ENCODE measurements around the gene VEPH1. TPM values are rescaled to one million over a fixed set of nuclear protein-coding genes. Genes with fewer than 3 reads are reported as not detected.

VEPH1 gene
- total RNA-seq, 1 experiment from 2014 or later = 3.3 TPM

- no peaks in the 10 kb centered on the region for H3K27me3 ChIP-seq (ENCODE audit: control insufficient read depth, insufficient read depth, low read length)
- no peak for DNase-seq
- H3K36me3 ChIP-seq (replicated peaks; ENCODE audit: control insufficient read depth, insufficient read depth, low read length) = no peaks in the 10 kb centered on the region
- H3K4me3 ChIP-seq (ENCODE audit: insufficient read depth, low read depth, low read length) = no peak overlapping the region
These were observed 5.2 kb upstream of the VEPH1 start for GRCh38 chr3:157508461-157508860.

- Histone ChIP-seq H3K36me3 (replicated peaks; ENCODE audit: control insufficient read depth, insufficient read depth, low read length) (no peaks in the 10 kb centered on the region), H3K4me3 (ENCODE audit: insufficient read depth, low read depth, low read length) (no peak overlapping the region), H3K27me3 (ENCODE audit: control insufficient read depth, insufficient read depth, low read length) (no peaks in the 10 kb centered on the region)
- DNase-seq = peak; percentile 28
These were observed 1.4 kb downstream of the VEPH1 start for GRCh38 chr3:157501863-157502262.

GRCh38 chr3:157500232-157500631 is 3.0 kb downstream of the VEPH1 start:
- Histone ChIP-seq H3K36me3 (replicated peaks; ENCODE audit: control insufficient read depth, insufficient read depth, low read length) (no peaks in the 10 kb centered on the region), H3K4me3 (ENCODE audit: insufficient read depth, low read depth, low read length) (no peak overlapping the region), H3K27me3 (ENCODE audit: control insufficient read depth, insufficient read depth, low read length) (no peaks in the 10 kb centered on the region)
- no peak for DNase-seq

- no peaks in the 10 kb centered on the region for H3K36me3 ChIP-seq (replicated peaks; ENCODE audit: control insufficient read depth, insufficient read depth, low read length)
- peak overlapping the region; percentile 35 for H3K4me3 ChIP-seq (ENCODE audit: insufficient read depth, low read depth, low read length)
- DNase-seq = peak; percentile 46
- no peaks in the 10 kb centered on the region for H3K27me3 ChIP-seq (ENCODE audit: control insufficient read depth, insufficient read depth, low read length)
These were observed 3.8 kb downstream of the VEPH1 start for GRCh38 chr3:157499342-157499963.

GRCh38 chr3:157498371-157498770 is 4.8 kb downstream of the VEPH1 start:
- DNase-seq = no peak
- Histone ChIP-seq H3K4me3 (ENCODE audit: insufficient read depth, low read depth, low read length) (no peak overlapping the region), H3K27me3 (ENCODE audit: control insufficient read depth, insufficient read depth, low read length) (no peaks in the 10 kb centered on the region), H3K36me3 (replicated peaks; ENCODE audit: control insufficient read depth, insufficient read depth, low read length) (no peaks in the 10 kb centered on the region)

GRCh38 chr3:157495846-157496245 is 7.4 kb downstream of the VEPH1 start:
- no peak overlapping the region for H3K4me3 ChIP-seq (ENCODE audit: insufficient read depth, low read depth, low read length)
- DNase-seq = no peak

GRCh38 chr3:157494581-157495281 is 8.5 kb downstream of the VEPH1 start:
- DNase-seq = no peak
- Histone ChIP-seq H3K4me3 (ENCODE audit: insufficient read depth, low read depth, low read length) (no peak overlapping the region), H3K36me3 (replicated peaks; ENCODE audit: control insufficient read depth, insufficient read depth, low read length) (no peaks in the 10 kb centered on the region), H3K27me3 (ENCODE audit: control insufficient read depth, insufficient read depth, low read length) (no peaks in the 10 kb centered on the region)

More at GRCh38 chr3:157495846-157496245, 7.4 kb downstream of the VEPH1 start:
- Histone ChIP-seq H3K36me3 (replicated peaks; ENCODE audit: control insufficient read depth, insufficient read depth, low read length) (no peaks in the 10 kb centered on the region), H3K27me3 (ENCODE audit: control insufficient read depth, insufficient read depth, low read length) (no peaks in the 10 kb centered on the region)

GRCh38 chr3:157493627-157494550 is 9.3 kb downstream of the VEPH1 start:
- Histone ChIP-seq H3K36me3 (replicated peaks; ENCODE audit: control insufficient read depth, insufficient read depth, low read length) (no peaks in the 10 kb centered on the region), H3K27me3 (ENCODE audit: control insufficient read depth, insufficient read depth, low read length) (no peaks in the 10 kb centered on the region)

GRCh38 chr3:157491136-157491535 is 12.1 kb downstream of the VEPH1 start:
- Histone ChIP-seq H3K36me3 (replicated peaks; ENCODE audit: control insufficient read depth, insufficient read depth, low read length) (no peaks in the 10 kb centered on the region), H3K4me3 (ENCODE audit: insufficient read depth, low read depth, low read length) (no peak overlapping the region), H3K27me3 (ENCODE audit: control insufficient read depth, insufficient read depth, low read length) (no peaks in the 10 kb centered on the region)
- no peak for DNase-seq

More at GRCh38 chr3:157493627-157494550, 9.3 kb downstream of the VEPH1 start:
- H3K4me3 ChIP-seq (ENCODE audit: insufficient read depth, low read depth, low read length) = no peak overlapping the region
- no peak for DNase-seq

GRCh38 chr3:157488144-157488543 is 15.1 kb downstream of the VEPH1 start:
- H3K36me3 ChIP-seq (replicated peaks; ENCODE audit: control insufficient read depth, insufficient read depth, low read length) = no peaks in the 10 kb centered on the region
- no peak overlapping the region for H3K4me3 ChIP-seq (ENCODE audit: insufficient read depth, low read depth, low read length)

GRCh38 chr3:157487339-157487738 is 15.9 kb downstream of the VEPH1 start:
- H3K27me3 ChIP-seq (ENCODE audit: control insufficient read depth, insufficient read depth, low read length) = no peaks in the 10 kb centered on the region
- no peak overlapping the region for H3K4me3 ChIP-seq (ENCODE audit: insufficient read depth, low read depth, low read length)
- no peaks in the 10 kb centered on the region for H3K36me3 ChIP-seq (replicated peaks; ENCODE audit: control insufficient read depth, insufficient read depth, low read length)
- DNase-seq = no peak

More at GRCh38 chr3:157488144-157488543, 15.1 kb downstream of the VEPH1 start:
- no peaks in the 10 kb centered on the region for H3K27me3 ChIP-seq (ENCODE audit: control insufficient read depth, insufficient read depth, low read length)
- no peak for DNase-seq

- no peaks in the 10 kb centered on the region for H3K36me3 ChIP-seq (replicated peaks; ENCODE audit: control insufficient read depth, insufficient read depth, low read length)
- DNase-seq = no peak
These were observed 23.6 kb downstream of the VEPH1 start for GRCh38 chr3:157479464-157480243.

GRCh38 chr3:157477441-157477840 is 25.8 kb downstream of the VEPH1 start:
- no peak overlapping the region for H3K4me3 ChIP-seq (ENCODE audit: insufficient read depth, low read depth, low read length)
- no peaks in the 10 kb centered on the region for H3K27me3 ChIP-seq (ENCODE audit: control insufficient read depth, insufficient read depth, low read length)
- DNase-seq = no peak
- no peaks in the 10 kb centered on the region for H3K36me3 ChIP-seq (replicated peaks; ENCODE audit: control insufficient read depth, insufficient read depth, low read length)

More at GRCh38 chr3:157479464-157480243, 23.6 kb downstream of the VEPH1 start:
- no peaks in the 10 kb centered on the region for H3K27me3 ChIP-seq (ENCODE audit: control insufficient read depth, insufficient read depth, low read length)
- no peak overlapping the region for H3K4me3 ChIP-seq (ENCODE audit: insufficient read depth, low read depth, low read length)

- DNase-seq = no peak
- H3K4me3 ChIP-seq (ENCODE audit: insufficient read depth, low read depth, low read length) = no peak overlapping the region
- H3K36me3 ChIP-seq (replicated peaks; ENCODE audit: control insufficient read depth, insufficient read depth, low read length) = no peaks in the 10 kb centered on the region
- no peaks in the 10 kb centered on the region for H3K27me3 ChIP-seq (ENCODE audit: control insufficient read depth, insufficient read depth, low read length)
These were observed 27.2 kb downstream of the VEPH1 start for GRCh38 chr3:157475921-157476414.

All from H7 (cell line).